ENCODE measurements around the gene CLCN2.
A peak's percentile ranks its signal among the peaks of the same experiment; 100 is the strongest.
"Not testable (repeated sequence)": the region's sequence is repeated elsewhere in the genome, so short reads cannot be mapped to it uniquely, and the experiment has no call there.

The CLCN2 gene

DNA sequence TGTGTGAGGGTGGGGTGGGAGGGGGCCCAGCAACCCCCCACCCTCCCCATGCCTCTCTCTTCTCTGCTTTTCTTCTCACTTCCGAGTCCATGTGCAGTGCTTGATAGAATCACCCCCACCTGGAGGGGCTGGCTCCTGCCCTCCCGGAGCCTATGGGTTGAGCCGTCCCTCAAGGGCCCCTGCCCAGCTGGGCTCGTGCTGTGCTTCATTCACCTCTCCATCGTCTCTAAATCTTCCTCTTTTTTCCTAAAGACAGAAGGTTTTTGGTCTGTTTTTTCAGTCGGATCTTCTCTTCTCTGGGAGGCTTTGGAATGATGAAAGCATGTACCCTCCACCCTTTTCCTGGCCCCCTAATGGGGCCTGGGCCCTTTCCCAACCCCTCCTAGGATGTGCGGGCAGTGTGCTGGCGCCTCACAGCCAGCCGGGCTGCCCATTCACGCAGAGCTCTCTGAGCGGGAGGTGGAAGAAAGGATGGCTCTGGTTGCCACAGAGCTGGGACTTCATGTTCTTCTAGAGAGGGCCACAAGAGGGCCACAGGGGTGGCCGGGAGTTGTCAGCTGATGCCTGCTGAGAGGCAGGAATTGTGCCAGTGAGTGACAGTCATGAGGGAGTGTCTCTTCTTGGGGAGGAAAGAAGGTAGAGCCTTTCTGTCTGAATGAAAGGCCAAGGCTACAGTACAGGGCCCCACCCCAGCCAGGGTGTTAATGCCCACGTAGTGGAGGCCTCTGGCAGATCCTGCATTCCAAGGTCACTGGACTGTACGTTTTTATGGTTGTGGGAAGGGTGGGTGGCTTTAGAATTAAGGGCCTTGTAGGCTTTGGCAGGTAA, 15.9 kb downstream of the CLCN2 start:
- DNase-seq (ENCODE audit: low read depth, low spot score): no peak

DNA sequence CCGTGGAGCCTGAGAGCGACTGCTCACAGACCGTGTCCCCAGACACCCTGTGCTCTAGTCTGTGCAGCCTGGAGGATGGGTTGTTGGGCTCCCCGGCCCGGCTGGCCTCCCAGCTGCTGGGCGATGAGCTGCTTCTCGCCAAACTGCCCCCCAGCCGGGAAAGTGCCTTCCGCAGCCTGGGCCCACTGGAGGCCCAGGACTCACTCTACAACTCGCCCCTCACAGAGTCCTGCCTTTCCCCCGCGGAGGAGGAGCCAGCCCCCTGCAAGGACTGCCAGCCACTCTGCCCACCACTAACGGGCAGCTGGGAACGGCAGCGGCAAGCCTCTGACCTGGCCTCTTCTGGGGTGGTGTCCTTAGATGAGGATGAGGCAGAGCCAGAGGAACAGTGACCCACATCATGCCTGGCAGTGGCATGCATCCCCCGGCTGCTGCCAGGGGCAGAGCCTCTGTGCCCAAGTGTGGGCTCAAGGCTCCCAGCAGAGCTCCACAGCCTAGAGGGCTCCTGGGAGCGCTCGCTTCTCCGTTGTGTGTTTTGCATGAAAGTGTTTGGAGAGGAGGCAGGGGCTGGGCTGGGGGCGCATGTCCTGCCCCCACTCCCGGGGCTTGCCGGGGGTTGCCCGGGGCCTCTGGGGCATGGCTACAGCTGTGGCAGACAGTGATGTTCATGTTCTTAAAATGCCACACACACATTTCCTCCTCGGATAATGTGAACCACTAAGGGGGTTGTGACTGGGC, 16.7 kb downstream of the CLCN2 start:
- no peak for DNase-seq (ENCODE audit: low read depth, low spot score)

DNA sequence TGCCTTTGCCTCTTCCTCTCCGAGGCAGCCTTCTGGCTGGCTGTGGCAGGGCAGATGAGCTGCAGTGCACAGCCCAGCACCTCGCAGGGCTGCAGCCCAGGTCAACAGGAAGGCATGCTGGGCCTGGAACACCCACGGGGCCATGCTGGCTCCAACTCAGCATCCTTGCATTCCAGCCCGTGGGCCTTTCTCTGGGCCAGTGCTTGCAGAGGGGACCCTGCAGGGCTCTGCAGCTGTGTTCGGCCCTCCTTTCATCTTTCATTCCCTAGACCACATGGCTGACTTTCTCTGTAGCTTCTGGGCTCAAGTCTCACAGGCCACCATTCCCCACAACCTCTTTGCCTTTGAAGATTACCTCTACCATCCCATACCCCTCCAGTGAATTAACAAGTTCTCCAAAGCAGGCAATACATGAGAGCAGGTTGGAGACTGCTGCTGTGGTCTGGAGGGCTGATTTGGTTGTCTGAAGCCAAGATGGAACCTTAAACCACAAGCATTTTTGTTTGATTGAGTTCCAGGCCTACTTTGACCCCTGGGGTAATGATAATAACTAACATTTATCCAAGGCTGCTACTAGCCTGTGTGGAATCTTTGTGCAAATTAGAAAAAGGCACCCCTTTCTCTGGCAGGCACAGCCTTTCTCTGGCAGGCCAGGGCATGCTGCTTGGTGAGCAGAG, 18.1 kb downstream of the CLCN2 start:
- DNase-seq (ENCODE audit: low read depth, low spot score): peak; percentile 91

GRCh38 chr3:184341925-184342324, 19.5 kb downstream of the CLCN2 start:
- DNase-seq (ENCODE audit: low read depth, low spot score): no peak

- not testable (repeated sequence) for DNase-seq (ENCODE audit: low read depth, low spot score)
Measured at GRCh38 chr3:184339451-184340135, 21.8 kb downstream of the CLCN2 start.

DNA sequence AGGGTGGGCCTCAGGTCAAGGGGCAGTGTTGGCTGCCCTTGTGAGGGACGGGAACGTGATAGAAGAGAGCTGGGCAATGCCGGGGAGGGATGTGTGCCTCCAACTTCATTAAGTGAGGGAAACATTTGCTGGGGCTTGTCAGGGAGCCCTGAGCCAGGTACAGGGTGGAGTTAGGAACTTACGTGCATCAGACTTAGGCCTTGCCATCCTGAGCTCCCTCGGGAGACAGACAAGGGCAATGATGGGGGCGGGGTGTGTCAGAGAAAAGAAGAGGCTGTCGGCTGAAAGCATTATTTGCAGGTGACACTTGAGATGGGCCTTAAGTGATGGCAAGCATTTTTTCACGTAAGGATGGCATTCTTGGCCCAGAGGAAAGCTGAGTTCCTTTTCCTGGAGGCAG, 22.4 kb downstream of the CLCN2 start:
- no peak for DNase-seq (ENCODE audit: low read depth, low spot score)

DNA sequence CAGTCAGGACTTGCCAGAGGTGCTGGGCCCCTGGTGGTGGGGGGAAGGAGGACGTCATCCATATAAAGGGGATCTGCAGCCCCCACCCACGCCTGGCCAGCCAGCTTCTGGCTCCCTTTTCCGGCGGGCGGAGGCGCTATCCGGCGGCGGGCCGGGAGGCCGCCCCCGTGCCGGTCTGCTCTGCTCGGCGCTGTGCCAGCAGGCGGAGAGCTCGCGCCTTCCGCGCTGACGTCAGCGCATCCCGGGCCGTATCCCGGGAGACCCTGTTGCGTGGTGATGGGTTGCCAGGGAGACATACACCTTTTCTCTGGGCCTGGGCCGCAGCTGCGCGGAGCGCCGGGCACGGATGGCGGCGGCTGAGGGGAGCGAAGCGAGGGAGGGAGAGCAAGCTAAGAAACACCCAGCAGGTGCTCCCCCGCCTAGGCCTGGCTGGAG, 22.9 kb downstream of the CLCN2 start:
- DNase-seq (ENCODE audit: low read depth, low spot score): no peak

- DNase-seq (ENCODE audit: low read depth, low spot score): no peak
Measured at GRCh38 chr3:184337981-184338380, 23.4 kb downstream of the CLCN2 start.

DNA sequence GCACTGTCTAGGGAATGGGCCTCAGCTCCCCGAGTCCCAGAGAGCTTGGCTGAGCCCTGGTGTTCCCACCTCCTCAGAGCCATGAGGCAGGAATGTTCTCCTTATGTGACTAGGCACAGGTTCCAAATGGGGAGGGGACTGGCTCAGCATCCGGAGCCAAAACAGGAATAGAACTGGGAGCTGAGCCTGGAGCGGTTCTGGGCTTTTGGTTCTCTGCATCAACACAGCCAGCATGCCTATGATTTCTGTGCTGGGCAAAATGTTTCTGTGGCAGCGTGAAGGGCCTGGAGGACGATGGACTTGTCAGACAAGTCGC, 24.0 kb downstream of the CLCN2 start, which contains the start of gene FAM131A:
FAM131A (plus strand) TSS at position 202 of the 316 bp plus-strand sequence; CDS start at position 233, 31 bp downstream.
- no peak for DNase-seq (ENCODE audit: low read depth, low spot score)

GRCh38 chr3:184336547-184337398, 24.6 kb downstream of the CLCN2 start:
- no peak for DNase-seq (ENCODE audit: low read depth, low spot score)

GRCh38 chr3:184335661-184336546, 25.5 kb downstream of the CLCN2 start:
- DNase-seq (ENCODE audit: low read depth, low spot score): no peak

DNA sequence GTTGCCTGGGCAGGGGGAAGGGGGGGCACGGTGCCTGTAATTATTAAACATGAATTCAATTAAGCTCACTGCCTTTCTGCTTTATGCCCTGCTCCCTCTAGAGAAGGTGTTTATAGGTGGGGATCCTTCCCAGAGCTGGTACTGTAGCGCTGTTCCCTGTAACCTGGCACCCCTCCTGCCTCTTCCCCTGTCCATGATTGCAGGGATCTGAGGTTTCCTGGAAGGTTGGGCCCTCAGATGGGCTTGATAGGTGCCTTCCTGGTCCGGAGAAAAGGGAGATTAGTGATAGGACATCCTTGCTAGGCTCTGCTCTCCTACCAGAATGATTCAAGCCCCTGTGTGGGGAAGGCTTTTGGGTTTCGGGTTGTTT, 26.1 kb downstream of the CLCN2 start:
- DNase-seq (ENCODE audit: low read depth, low spot score): no peak

DNA sequence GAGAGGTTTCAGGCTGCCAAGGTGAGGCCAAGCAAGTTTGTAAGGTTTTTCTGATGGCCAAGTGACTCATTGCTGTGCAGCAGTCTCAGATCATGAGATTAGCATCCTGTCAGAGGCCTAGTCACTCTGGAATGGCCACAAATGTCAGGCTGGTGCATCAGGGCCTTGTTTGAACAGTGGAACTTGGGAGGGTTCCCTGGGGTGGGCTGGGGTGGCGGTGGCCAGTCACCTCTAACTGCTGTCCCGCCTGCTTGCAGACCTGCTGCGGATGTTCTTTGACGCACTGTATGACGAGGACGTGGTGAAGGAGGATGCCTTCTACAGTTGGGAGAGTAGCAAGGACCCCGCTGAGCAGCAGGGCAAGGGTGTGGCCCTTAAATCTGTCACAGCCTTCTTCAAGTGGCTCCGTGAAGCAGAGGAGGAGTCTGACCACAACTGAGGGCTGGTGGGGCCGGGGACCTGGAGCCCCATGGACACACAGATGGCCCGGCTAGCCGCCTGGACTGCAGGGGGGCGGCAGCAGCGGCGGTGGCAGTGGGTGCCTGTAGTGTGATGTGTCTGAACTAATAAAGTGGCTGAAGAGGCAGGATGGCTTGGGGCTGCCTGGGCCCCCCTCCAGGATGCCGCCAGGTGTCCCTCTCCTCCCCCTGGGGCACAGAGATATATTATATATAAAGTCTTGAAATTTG, 26.8 kb downstream of the CLCN2 start:
- no peak for DNase-seq (ENCODE audit: low read depth, low spot score)

DNA sequence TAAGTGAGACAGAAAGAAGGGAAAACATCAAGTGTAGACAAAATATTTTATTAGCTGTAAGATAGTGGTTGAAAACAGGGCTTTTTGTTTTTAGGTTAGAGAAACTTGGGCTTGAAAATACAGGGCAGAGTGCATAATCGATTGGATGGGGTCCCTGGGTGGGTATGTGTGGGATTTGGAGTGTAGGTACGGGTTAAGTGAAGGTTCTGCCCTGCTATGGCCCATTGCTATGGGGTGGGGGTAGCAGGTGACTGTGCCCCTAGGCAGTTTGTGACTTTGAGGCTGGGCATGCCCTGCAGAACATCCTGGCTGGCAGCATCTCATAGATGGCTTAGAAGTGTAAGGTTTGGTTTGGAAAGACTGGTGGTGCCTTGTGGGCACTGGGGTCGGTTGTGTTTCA, 27.7 kb downstream of the CLCN2 start:
- DNase-seq (ENCODE audit: low read depth, low spot score): no peak

DNA sequence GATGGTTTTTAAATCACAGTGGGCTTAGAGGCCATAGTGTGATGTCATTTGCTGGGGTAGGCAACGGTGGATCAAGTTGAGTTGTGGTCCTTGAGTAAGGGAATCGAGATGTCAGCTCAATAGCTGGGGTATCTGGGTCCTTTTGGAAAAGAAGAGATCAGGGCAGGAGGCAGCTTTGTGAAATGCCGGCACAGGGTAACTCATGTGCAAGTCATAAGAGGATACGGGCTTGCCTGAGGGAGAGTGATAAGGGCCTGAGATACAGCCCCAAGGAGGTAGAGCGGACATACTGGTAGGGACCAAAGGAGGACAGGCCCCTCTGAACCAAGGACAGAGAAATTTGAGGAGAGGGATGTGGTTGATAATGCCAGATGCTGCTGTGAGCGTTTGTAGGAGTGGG, 28.2 kb downstream of the CLCN2 start:
- no peak for DNase-seq (ENCODE audit: low read depth, low spot score)

- no peak for DNase-seq (ENCODE audit: low read depth, low spot score)
Measured at GRCh38 chr3:184332370-184333090, 28.9 kb downstream of the CLCN2 start.

DNA sequence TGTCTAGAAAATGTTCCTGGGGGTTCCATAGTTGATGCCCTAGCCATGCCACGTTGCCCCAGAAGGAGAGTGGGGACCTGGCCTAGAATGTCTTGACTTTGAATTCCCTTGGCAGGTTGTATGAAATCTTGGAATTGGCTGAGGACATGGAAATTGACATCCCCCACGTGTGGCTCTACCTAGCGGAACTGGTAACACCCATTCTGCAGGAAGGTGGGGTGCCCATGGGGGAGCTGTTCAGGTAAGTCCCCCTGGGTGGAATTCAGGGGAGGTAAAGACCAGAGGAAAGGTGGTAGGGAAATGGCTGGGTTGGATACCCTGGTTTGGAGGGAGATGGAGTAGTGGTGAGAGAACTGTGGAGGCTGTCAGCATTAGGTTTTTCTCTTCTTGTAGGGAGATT, 32.9 kb downstream of the CLCN2 start:
- no peak for DNase-seq (ENCODE audit: low read depth, low spot score)

DNA sequence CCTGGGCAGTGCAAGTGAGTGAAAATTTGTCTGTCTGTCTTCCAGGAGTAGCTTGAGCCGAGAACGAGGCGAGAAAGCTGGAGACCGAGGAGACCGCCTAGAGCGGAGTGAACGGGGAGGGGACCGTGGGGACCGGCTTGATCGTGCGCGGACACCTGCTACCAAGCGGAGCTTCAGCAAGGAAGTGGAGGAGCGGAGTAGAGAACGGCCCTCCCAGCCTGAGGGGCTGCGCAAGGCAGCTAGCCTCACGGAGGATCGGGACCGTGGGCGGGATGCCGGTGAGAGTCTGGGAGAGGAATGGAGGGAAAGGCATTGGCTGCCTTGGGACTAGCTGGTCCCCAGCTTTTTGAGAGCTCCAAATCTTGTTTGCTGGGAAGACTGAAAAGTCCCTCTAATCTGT, 34.2 kb downstream of the CLCN2 start:
- DNase-seq (ENCODE audit: low read depth, low spot score): no peak
